SJSA1 (cell line): ENCODE measurements around the gene NOTCH4. TPM values are rescaled to one million over a fixed set of nuclear protein-coding genes. Genes with fewer than 3 reads are reported as not detected.

ENCODE experiments used
- DNase-seq, 2 experiments: peaks; one replicate each; pipeline ENCODE4 v3.0.0-alpha.2; 2015 to 2020; ENCODE audit warnings: low spot score in 2 of 2, low read depth in 1 of 2
- H3K27ac ChIP-seq: fragments of 250-450 bp; sonication (Bioruptor Pico); 2 replicates; pipeline ENCODE4 v1.5.1; 2020; ENCODE audit warnings: mild to moderate bottlenecking, moderate library complexity
- H3K27me3 ChIP-seq: fragments of 250-450 bp; sonication (Bioruptor Pico); replicated peaks from 2 replicates; pipeline ENCODE4 v1.5.1; 2020; ENCODE audit warnings: mild to moderate bottlenecking, moderate library complexity
- H3K36me3 ChIP-seq: fragments of 250-450 bp; sonication (Bioruptor Pico); 2 replicates; pipeline ENCODE4 v1.5.1; 2020; ENCODE audit warnings: mild to moderate bottlenecking
- H3K4me1 ChIP-seq: fragments of 250-450 bp; sonication (Bioruptor Pico); replicated peaks from 2 replicates; pipeline ENCODE4 v1.6.1; 2021; ENCODE audit warnings: mild to moderate bottlenecking
- H3K4me3 ChIP-seq: fragments of 250-450 bp; sonication (Bioruptor Pico); 2 replicates; pipeline ENCODE4 v1.5.1; 2020; ENCODE audit warnings: mild to moderate bottlenecking
- H3K9me3 ChIP-seq: fragments of 250-450 bp; sonication (Bioruptor Pico); replicated peaks from 2 replicates; pipeline ENCODE4 v1.5.1; 2020; ENCODE audit warnings: mild to moderate bottlenecking
- total RNA-seq: library from RNA; depleted of rRNA; stranded (reverse); fragments of >200 nt; shearing (Covaris generic); gene quantifications from 2 replicates; pipeline ENCODE4 v1.2.3, GENCODE V29; 2014

Gene NOTCH4
- total RNA-seq, 1 experiment from 2014 or later: 1.6 TPM

GRCh38 chr6:32177788-32178546 is 45.9 kb downstream of the NOTCH4 start, which contains the start of gene RNF5:
RNF5 (plus strand) TSS chr6:32178405; CDS start chr6:32178512, 107 bp downstream.
- peaks cover 26% of the 10 kb centered on the region for H3K4me1 ChIP-seq
- H3K27me3 ChIP-seq: no peaks in the 10 kb centered on the region
- peak within 1 kb of the TSS; percentile 48 for H3K4me3 ChIP-seq
- no peaks in the 10 kb centered on the region for H3K9me3 ChIP-seq
- peak within 1 kb of the TSS; percentile 84 for H3K27ac ChIP-seq
- H3K36me3 ChIP-seq: peaks cover 21% of the 10 kb centered on the region
- peak; percentile 99 for DNase-seq

DNA sequence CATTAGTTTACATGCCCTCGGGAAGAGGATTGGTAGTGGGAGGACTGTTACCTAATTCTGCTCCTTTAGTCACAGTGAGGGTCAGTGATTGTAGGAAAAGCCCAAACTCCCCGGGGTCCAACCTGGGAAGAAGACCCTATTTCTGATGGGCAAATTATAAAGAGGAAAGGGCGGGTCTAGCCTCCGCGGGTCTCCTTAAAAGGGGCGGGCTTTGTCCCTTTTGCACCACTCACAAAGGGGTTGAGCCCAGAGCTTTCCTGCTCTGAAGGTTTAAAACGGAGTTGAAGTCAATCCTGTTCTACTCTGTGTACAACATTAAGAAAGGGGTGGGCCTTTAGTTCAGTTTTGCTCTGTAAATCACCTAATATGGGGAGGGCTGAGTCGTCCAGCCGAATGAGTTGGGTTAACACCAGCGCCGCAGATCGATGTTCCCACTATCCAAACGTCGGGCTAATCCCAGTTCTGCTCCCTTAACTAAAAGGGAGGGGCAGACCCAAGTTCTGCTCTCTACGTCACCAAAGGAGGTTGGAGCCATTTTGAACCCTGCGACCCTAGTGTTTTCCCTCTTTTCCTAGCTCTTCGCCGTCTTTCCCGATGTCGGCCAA is 46.6 kb downstream of the NOTCH4 start:
- H3K9me3 ChIP-seq: no peaks in the 10 kb centered on the region
- DNase-seq: peak in 1 of 2 experiments; percentile 51
- H3K36me3 ChIP-seq: peaks cover 21% of the 10 kb centered on the region
- H3K4me1 ChIP-seq: peaks cover 26% of the 10 kb centered on the region
- H3K27me3 ChIP-seq: no peaks in the 10 kb centered on the region
- peak overlapping the region; percentile 48 for H3K4me3 ChIP-seq
- peak overlapping the region; percentile 84 for H3K27ac ChIP-seq

DNA sequence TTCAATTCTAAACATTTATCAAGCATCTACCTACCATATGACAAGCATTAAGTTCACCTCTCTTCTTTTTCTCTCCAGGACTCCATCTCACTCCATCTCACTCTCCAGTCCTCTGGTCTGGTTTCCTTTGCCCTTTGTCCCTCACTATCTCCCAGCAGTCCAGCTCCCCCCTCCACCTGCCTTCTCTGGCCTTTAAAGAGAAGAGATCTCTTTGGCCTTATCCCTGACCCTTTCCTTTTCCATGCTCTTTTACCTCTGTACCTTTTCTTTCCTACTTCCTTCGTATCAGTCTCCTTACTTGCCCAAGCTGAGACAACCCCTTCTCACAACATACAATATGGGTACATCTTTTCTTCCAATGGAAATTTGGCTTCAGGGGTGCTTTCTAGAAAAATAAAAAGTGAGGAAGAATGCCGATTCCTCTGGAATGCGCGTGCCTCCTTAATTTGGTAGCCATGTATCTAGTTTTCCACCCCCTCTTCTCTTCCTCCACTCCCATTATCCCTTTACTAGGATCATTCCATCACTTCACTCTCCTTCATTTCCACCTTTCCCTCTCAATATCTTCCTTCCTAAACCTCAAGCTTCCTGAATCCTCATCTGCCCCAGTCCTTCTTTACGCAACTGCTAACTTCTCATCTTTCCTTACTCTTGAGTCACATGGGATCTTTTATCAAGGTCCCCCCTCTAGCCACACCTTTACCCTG is 47.2 kb downstream of the NOTCH4 start:
- Histone ChIP-seq H3K27ac (peak overlapping the region; percentile 84), H3K36me3 (peaks cover 17% of the 10 kb centered on the region), H3K9me3 (no peaks in the 10 kb centered on the region), H3K4me1 (peaks cover 26% of the 10 kb centered on the region), H3K27me3 (no peaks in the 10 kb centered on the region), H3K4me3 (peak overlapping the region; percentile 48)
- no peak for DNase-seq

DNA sequence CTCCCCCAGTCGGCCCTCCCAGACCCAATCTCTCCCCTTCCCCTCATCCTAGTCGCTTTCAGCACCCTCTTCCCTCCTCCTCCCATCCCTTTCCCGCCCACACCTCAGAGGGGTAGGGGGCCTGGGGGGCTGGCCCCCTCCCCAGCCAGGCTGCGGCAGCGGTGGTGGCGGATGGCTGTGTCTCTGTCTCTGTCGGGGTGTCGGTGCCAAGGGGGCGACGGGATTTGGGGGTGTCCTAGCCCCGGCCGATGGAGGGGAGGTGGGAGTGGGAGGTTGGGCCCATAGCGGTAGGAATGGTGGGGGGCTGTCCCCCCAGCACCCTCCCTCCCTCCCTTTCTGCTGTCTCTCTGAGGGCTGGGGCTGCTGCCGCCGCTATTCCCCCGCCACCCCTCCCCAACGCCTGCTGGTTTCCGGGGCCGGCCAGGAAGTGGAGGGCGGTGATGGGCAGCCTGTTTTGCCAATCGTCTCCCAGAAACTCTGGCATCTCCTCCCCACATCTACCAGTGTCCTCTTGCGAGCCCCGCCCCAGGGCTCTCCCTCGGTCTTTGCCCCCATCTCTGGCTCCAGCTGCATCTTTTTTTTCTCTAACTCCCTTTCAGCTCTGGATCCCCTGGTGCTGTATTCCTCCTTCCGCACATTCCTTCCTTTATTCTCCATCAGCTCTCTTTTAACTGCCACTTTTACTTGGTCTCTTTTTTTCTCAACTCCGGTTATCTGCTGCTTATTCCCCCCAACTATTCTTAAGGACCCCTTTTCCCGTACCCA is 48.0 kb downstream of the NOTCH4 start, which contains the start of gene AGPAT1:
Gene AGPAT1 (minus strand): TSS at position 374 of the 765 bp plus-strand sequence. CDS start 4,588 bp downstream, outside the sequence.
- peak; percentile 88 to 98 for DNase-seq
- H3K27me3 ChIP-seq: no peaks in the 10 kb centered on the region
- H3K27ac ChIP-seq: peak within 1 kb of the TSS; percentile 84
- no peaks in the 10 kb centered on the region for H3K9me3 ChIP-seq
- H3K4me3 ChIP-seq: peak within 1 kb of the TSS; percentile 48
- H3K4me1 ChIP-seq: peaks cover 26% of the 10 kb centered on the region
- peaks cover 15% of the 10 kb centered on the region for H3K36me3 ChIP-seq

DNA sequence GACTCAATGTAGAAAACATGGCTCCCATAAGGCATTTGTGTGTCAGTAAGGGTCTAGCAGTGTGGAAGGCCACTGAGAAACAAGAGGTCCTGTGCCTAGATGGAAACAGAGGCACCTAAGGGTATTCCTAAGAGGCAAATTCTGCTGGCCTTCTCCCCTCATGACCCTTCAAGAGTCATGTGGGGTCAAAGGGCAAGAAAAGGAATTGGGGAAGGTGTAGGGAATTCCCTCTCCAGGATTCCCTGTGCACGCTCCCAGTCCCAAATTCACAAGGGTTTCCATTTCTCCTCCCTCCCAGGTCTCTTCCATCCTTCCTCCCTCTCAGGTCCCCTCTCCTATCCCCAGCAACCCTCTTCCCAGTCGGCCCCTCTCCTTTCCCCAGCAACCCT is 48.6 kb downstream of the NOTCH4 start:
- no peaks in the 10 kb centered on the region for H3K9me3 ChIP-seq
- H3K36me3 ChIP-seq: peaks cover 17% of the 10 kb centered on the region
- H3K27ac ChIP-seq: peak overlapping the region; percentile 56; the same call in 1 of the 2 replicates
- DNase-seq: no peak
- peak overlapping the region; percentile 48 for H3K4me3 ChIP-seq
- no peaks in the 10 kb centered on the region for H3K27me3 ChIP-seq
- H3K4me1 ChIP-seq: peaks cover 29% of the 10 kb centered on the region

GRCh38 chr6:32174416-32174815 is 49.5 kb downstream of the NOTCH4 start:
- no peak overlapping the region for H3K4me3 ChIP-seq
- no peak for DNase-seq
- no peaks in the 10 kb centered on the region for H3K27me3 ChIP-seq
- no peaks in the 10 kb centered on the region for H3K9me3 ChIP-seq
- H3K4me1 ChIP-seq: peaks cover 38% of the 10 kb centered on the region
- peaks cover 26% of the 10 kb centered on the region for H3K36me3 ChIP-seq
- H3K27ac ChIP-seq: no peak overlapping the region

DNA sequence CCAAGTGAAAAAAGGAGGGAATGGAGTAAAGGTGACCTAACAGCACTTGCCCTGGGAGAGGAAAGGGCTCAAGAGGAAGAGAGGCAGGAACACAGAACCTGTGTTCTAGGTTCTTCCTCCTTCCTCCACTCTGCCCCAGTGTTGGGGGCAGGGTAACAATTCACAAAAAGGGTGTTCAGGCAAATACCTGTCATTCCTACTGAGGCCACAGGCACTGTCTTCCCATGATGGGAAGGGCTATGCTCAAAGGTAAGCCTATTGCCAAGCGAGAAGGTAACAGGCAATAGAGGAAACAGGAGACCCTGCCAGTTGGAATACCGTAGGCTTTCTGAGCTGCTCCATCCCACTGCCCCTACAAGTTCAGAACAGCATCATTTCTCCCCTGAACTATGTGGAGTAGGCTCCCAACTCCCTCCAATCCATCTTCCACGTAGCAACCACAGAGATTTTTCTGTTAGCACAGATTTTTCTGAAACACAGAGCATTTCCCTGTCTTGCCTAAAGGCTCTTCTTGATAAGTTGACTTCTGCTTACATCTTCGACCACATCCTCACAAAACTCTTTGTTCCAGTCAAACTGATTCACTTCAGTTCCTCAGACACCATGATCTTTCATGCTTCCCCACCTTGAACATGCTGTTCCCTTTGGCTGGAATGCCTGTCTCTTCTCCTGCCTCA is 50.7 kb downstream of the NOTCH4 start:
- H3K27ac ChIP-seq: no peak overlapping the region
- no peaks in the 10 kb centered on the region for H3K9me3 ChIP-seq
- no peaks in the 10 kb centered on the region for H3K27me3 ChIP-seq
- H3K4me3 ChIP-seq: no peak overlapping the region
- peaks cover 39% of the 10 kb centered on the region for H3K36me3 ChIP-seq
- peaks cover 44% of the 10 kb centered on the region for H3K4me1 ChIP-seq
- no peak for DNase-seq

DNA sequence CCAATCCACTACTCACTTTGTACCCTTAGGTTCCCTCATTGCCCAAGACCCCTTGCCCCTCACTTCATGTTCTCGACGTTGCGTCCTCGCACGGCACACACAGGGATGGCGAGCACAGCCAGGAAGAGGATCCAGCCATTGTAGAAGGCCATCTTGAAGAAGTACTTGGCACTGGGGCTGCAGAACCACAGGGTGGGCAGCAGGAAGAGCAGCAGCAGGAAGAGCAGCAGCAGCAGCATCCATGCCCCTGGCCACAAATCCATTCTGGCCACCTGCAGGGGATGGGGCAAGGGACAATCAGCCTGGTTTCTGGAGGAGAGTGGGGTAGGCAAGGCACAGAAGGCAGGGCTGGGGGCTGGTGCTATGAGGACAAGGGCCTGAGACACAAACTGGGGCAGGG is 52.6 kb downstream of the NOTCH4 start:
- H3K9me3 ChIP-seq: no peaks in the 10 kb centered on the region
- H3K4me3 ChIP-seq: no peak overlapping the region
- peaks cover 33% of the 10 kb centered on the region for H3K4me1 ChIP-seq
- no peaks in the 10 kb centered on the region for H3K27me3 ChIP-seq
- no peak for DNase-seq
- H3K27ac ChIP-seq: no peak overlapping the region
- peaks cover 56% of the 10 kb centered on the region for H3K36me3 ChIP-seq

DNA sequence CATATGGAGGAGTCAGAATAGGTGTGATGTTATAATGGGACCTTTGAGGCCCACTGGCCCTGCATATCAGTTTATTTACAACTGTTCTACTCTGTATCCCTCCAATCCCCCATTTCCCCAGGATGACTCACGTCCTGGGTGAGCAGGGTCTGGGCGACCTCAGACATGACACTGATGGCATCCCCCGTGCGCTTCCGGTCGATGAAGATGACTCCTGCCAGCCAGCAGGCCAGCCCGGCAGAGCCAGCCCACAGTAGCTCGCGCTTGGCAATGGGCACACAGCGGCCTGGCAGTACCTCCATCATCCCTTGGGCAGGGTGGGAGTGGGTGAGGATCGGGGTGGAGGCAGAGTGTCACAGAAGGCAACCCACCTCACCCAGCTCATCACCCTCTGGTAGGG is 53.6 kb downstream of the NOTCH4 start:
- Histone ChIP-seq H3K27ac (no peak overlapping the region), H3K9me3 (no peaks in the 10 kb centered on the region), H3K4me1 (peaks cover 31% of the 10 kb centered on the region), H3K36me3 (peaks cover 59% of the 10 kb centered on the region), H3K4me3 (no peak overlapping the region), H3K27me3 (no peaks in the 10 kb centered on the region)
- no peak for DNase-seq

DNA sequence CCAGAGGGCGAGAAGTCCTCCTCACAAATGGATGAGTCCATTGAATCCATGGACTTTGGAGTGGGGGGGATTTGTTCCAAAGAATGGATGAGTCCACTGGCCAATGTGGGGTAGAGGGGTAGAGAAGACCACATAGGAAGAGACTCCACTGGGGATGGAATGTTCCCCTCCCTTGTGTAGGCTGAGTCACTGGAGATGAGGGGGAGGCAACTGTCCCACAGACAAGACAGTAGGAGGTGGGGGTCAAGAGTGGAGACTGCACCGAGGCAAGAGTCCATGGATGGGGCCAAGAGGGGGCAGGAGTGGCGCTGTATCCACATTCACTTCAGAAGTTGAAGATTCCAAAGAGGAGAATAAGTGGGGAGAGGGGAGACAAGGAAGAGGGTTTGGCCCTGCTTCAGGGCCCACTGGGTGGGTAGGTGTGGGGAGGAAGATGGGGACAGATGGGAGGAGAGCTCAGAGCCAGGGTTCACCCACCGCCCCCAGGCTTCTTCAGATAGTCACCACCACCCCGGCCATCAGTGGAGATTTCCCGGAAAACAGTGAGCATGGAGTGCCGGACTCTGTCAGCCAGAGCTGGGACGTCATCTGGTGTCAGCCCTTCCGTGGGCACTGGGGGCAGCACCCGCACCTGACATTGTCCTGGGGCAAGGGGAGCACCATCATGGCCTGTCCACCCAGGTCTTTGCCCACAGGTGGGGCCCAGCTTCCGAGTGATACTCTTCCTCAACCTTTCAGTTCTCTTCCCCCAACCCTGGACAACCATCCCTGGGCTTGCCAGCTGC is 54.9 kb downstream of the NOTCH4 start:
- H3K4me1 ChIP-seq: peaks cover 23% of the 10 kb centered on the region
- H3K36me3 ChIP-seq: peaks cover 59% of the 10 kb centered on the region
- H3K9me3 ChIP-seq: no peaks in the 10 kb centered on the region
- no peak overlapping the region for H3K27ac ChIP-seq
- no peak overlapping the region for H3K4me3 ChIP-seq
- no peak for DNase-seq
- no peaks in the 10 kb centered on the region for H3K27me3 ChIP-seq

DNA sequence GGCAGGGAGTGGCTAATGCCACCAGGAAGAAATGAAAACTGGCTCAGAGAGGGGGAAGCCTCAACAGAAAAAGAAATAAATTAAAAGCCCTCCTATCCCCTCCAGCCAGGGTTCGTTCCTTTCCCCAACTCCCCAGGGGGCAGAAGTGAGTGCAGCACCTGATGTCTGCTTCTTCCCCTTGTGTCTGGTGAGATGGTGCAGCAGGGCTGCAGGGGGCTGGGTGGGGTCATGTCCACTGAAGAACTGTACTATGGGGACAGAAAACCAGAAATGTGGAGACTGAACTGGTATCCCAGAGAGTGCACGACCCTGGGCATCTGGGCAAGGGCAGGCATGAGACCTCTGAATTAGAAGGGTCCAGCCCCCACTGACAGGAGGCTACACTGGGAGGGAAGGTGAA is 55.5 kb downstream of the NOTCH4 start:
- no peak for DNase-seq
- no peak overlapping the region for H3K27ac ChIP-seq
- H3K9me3 ChIP-seq: no peaks in the 10 kb centered on the region
- peaks cover 23% of the 10 kb centered on the region for H3K4me1 ChIP-seq
- no peak overlapping the region for H3K4me3 ChIP-seq
- peaks cover 59% of the 10 kb centered on the region for H3K36me3 ChIP-seq
- no peaks in the 10 kb centered on the region for H3K27me3 ChIP-seq

- Histone ChIP-seq H3K27me3 (no peaks in the 10 kb centered on the region), H3K36me3 (peaks cover 58% of the 10 kb centered on the region), H3K4me1 (peaks cover 23% of the 10 kb centered on the region), H3K27ac (no peak overlapping the region), H3K4me3 (no peak overlapping the region), H3K9me3 (no peaks in the 10 kb centered on the region)
- no peak for DNase-seq
These were observed 56.1 kb downstream of the NOTCH4 start for GRCh38 chr6:32167761-32168262.
